EH (cell line): ENCODE results near the gene BHLHA9.

Experiments
- DNase-seq: peaks from one replicate; pipeline ENCODE4 v3.0.0-alpha.2; 2015; ENCODE audit warnings: low read depth

BHLHA9 gene

GRCh38 chr17:1255041-1255440 is 15.2 kb upstream of the BHLHA9 start:
- DNase-seq: no peak

GRCh38 chr17:1256699-1257098 is 13.5 kb upstream of the BHLHA9 start:
- DNase-seq: no peak

- no peak for DNase-seq
Measured at GRCh38 chr17:1260086-1260769, 10.0 kb upstream of the BHLHA9 start.

GRCh38 chr17:1260770-1261161 is 9.5 kb upstream of the BHLHA9 start:
- no peak for DNase-seq

GRCh38 chr17:1264196-1264595 is 6.0 kb upstream of the BHLHA9 start:
- DNase-seq: no peak

GRCh38 chr17:1267471-1267943 is 2.7 kb upstream of the BHLHA9 start:
- DNase-seq: peak; percentile 19

GRCh38 chr17:1271030-1271423 is 783 bp downstream of the BHLHA9 start:
- DNase-seq: no peak

- no peak for DNase-seq
Measured at GRCh38 chr17:1271441-1271840, 1.2 kb downstream of the BHLHA9 start.

GRCh38 chr17:1272701-1273100 is 2.5 kb downstream of the BHLHA9 start:
- no peak for DNase-seq

- no peak for DNase-seq
Measured at GRCh38 chr17:1273492-1274244, 3.4 kb downstream of the BHLHA9 start.

GRCh38 chr17:1274245-1274608 is 4.0 kb downstream of the BHLHA9 start:
- DNase-seq: no peak

- DNase-seq: no peak
Measured at GRCh38 chr17:1275205-1275961, 5.1 kb downstream of the BHLHA9 start.

GRCh38 chr17:1275962-1276736 is 5.9 kb downstream of the BHLHA9 start:
- DNase-seq: peak; percentile 53

- DNase-seq: no peak
Measured at GRCh38 chr17:1280652-1281051, 10.4 kb downstream of the BHLHA9 start.

GRCh38 chr17:1286379-1287106 is 16.3 kb downstream of the BHLHA9 start:
- no peak for DNase-seq

- no peak for DNase-seq
Measured at GRCh38 chr17:1289695-1290094, 19.5 kb downstream of the BHLHA9 start.

GRCh38 chr17:1290676-1291075 is 20.4 kb downstream of the BHLHA9 start:
- DNase-seq: no peak

- no peak for DNase-seq
Measured at GRCh38 chr17:1294157-1294717, 24.0 kb downstream of the BHLHA9 start.

GRCh38 chr17:1298606-1299005 is 28.4 kb downstream of the BHLHA9 start:
- DNase-seq: peak; percentile 14

GRCh38 chr17:1299552-1300370 is 29.5 kb downstream of the BHLHA9 start:
- DNase-seq: no peak
